Activated naive CD4-positive, alpha-beta T cell treated with anti-CD3 and anti-CD28 coated beads, Interleukin-2, amount 50 U/mL, for 72 hours (primary cell): ENCODE results near the gene HMG20B. TPM values are rescaled to one million over a fixed set of nuclear protein-coding genes. Genes with fewer than 3 reads are reported as not detected.

Experiments used
- ATAC-seq, 2 donors: fragments of 150-1000 bp; cut with Tn5 transposase; 2 replicates each; pipeline ENCODE4 v1.10.0; 2021; ENCODE audit warnings: mild to moderate bottlenecking in 2 of 2, moderate library complexity in 2 of 2
- DNase-seq, 2 donors: peaks; one replicate each; pipeline ENCODE4 v3.0.0; 2021 to 2022; ENCODE audit warnings: low spot score in 2 of 2
- H3K27ac Mint-ChIP-seq, 2 donors: one replicate each; pipeline ENCODE4 v1.8.0; 2022; ENCODE audit warnings: mild to moderate bottlenecking in 2 of 2, mixed read lengths in 2 of 2
- H3K36me3 Mint-ChIP-seq, 2 donors: one replicate each; pipeline ENCODE4 v1.8.0; 2022; ENCODE audit warnings: mixed read lengths in 2 of 2
- H3K9me3 Mint-ChIP-seq, 2 donors: one replicate each; pipeline ENCODE4 v1.8.0; 2022; ENCODE audit warnings: mixed read lengths in 2 of 2
- total RNA-seq, 2 donors: library from RNA; stranded (reverse); gene quantifications; one replicate each; pipeline ENCODE4 v1.2.3, GENCODE V29; 2022

Gene HMG20B
- total RNA-seq, 2 donors from 2014 or later = 66.2 to 86.9 TPM

- Mint-ChIP-seq H3K27ac (no peak within 1 kb of the TSS), H3K9me3 (no peaks in the 10 kb centered on the region), H3K36me3 (no peaks in the 10 kb centered on the region)
- ATAC-seq (peak; percentile 28 to 39), DNase-seq (no peak)
These were observed 12.8 kb downstream of the HMG20B start, which contains the start of gene GIPC3 for GRCh38 chr19:3585301-3586126. Gene GIPC3, plus strand, starts transcription at chr19:3585478. Its CDS starts 120 bp downstream, at chr19:3585598.

GRCh38 chr19:3586127-3586626 is 13.4 kb downstream of the HMG20B start:
- no peak overlapping the region for H3K27ac Mint-ChIP-seq
- no peaks in the 10 kb centered on the region for H3K36me3 Mint-ChIP-seq
- DNase-seq (peak in 1 of 2 donors; percentile 61), ATAC-seq (peak; percentile 16 to 34)
- no peaks in the 10 kb centered on the region for H3K9me3 Mint-ChIP-seq

GRCh38 chr19:3586707-3587346 is 14.1 kb downstream of the HMG20B start:
- no peak for DNase-seq
- ATAC-seq = no peak
- Mint-ChIP-seq H3K9me3 (no peaks in the 10 kb centered on the region), H3K36me3 (no peaks in the 10 kb centered on the region), H3K27ac (no peak overlapping the region)

GRCh38 chr19:3589439-3589838 is 16.7 kb downstream of the HMG20B start:
- no peaks in the 10 kb centered on the region for H3K9me3 Mint-ChIP-seq
- no peak for DNase-seq
- H3K27ac Mint-ChIP-seq = no peak overlapping the region
- no peak for ATAC-seq
- H3K36me3 Mint-ChIP-seq = no peaks in the 10 kb centered on the region

- ATAC-seq = no peak
- Mint-ChIP-seq H3K36me3 (no peaks in the 10 kb centered on the region), H3K27ac (no peak overlapping the region)
These were observed 17.2 kb downstream of the HMG20B start for GRCh38 chr19:3589949-3590348.

GRCh38 chr19:3590991-3591659 is 18.4 kb downstream of the HMG20B start:
- ATAC-seq (no peak), DNase-seq (no peak)
- Mint-ChIP-seq H3K36me3 (no peaks in the 10 kb centered on the region), H3K9me3 (no peaks in the 10 kb centered on the region), H3K27ac (peak overlapping the region in 1 of 2 donors; percentile 14)

More at GRCh38 chr19:3589949-3590348, 17.2 kb downstream of the HMG20B start:
- no peak for DNase-seq
- H3K9me3 Mint-ChIP-seq = no peaks in the 10 kb centered on the region

- Mint-ChIP-seq H3K9me3 (no peaks in the 10 kb centered on the region), H3K27ac (no peak overlapping the region), H3K36me3 (no peaks in the 10 kb centered on the region)
- DNase-seq (no peak), ATAC-seq (no peak)
These were observed 19.3 kb downstream of the HMG20B start for GRCh38 chr19:3591876-3592613.

GRCh38 chr19:3593156-3593555 is 20.4 kb downstream of the HMG20B start:
- H3K27ac Mint-ChIP-seq = peak overlapping the region in 1 of 2 donors; percentile 64
- no peaks in the 10 kb centered on the region for H3K9me3 Mint-ChIP-seq
- no peak for DNase-seq
- no peaks in the 10 kb centered on the region for H3K36me3 Mint-ChIP-seq
- no peak for ATAC-seq

GRCh38 chr19:3595521-3596061 is 22.8 kb downstream of the HMG20B start:
- DNase-seq = no peak
- no peaks in the 10 kb centered on the region for H3K9me3 Mint-ChIP-seq
- no peak for ATAC-seq
- no peak overlapping the region for H3K27ac Mint-ChIP-seq
- H3K36me3 Mint-ChIP-seq = no peaks in the 10 kb centered on the region

- Mint-ChIP-seq H3K9me3 (no peaks in the 10 kb centered on the region), H3K36me3 (no peaks in the 10 kb centered on the region), H3K27ac (no peak overlapping the region)
- no peak for ATAC-seq
- no peak for DNase-seq
These were observed 27.0 kb downstream of the HMG20B start for GRCh38 chr19:3599776-3600187.

GRCh38 chr19:3601021-3601420 is 28.3 kb downstream of the HMG20B start:
- DNase-seq (no peak), ATAC-seq (no peak)
- Mint-ChIP-seq H3K9me3 (no peaks in the 10 kb centered on the region), H3K36me3 (no peaks in the 10 kb centered on the region), H3K27ac (no peak overlapping the region)

GRCh38 chr19:3603121-3603811 is 30.5 kb downstream of the HMG20B start:
- Mint-ChIP-seq H3K27ac (no peak overlapping the region), H3K9me3 (no peaks in the 10 kb centered on the region), H3K36me3 (no peaks in the 10 kb centered on the region)
- no peak for ATAC-seq
- no peak for DNase-seq

GRCh38 chr19:3604227-3604986 is 31.7 kb downstream of the HMG20B start:
- DNase-seq (no peak), ATAC-seq (peak in 1 of 2 donors; percentile 7)
- Mint-ChIP-seq H3K36me3 (no peaks in the 10 kb centered on the region), H3K27ac (no peak overlapping the region), H3K9me3 (no peaks in the 10 kb centered on the region)

GRCh38 chr19:3604987-3605343 is 32.2 kb downstream of the HMG20B start:
- ATAC-seq (peak; percentile 29 to 51), DNase-seq (no peak)
- Mint-ChIP-seq H3K36me3 (no peaks in the 10 kb centered on the region), H3K9me3 (no peaks in the 10 kb centered on the region), H3K27ac (no peak overlapping the region)

- no peaks in the 10 kb centered on the region for H3K9me3 Mint-ChIP-seq
- H3K36me3 Mint-ChIP-seq = no peaks in the 10 kb centered on the region
- DNase-seq (no peak), ATAC-seq (no peak)
- H3K27ac Mint-ChIP-seq = no peak overlapping the region
These were observed 32.6 kb downstream of the HMG20B start for GRCh38 chr19:3605361-3605760.
